Fibroblast of the conjunctiva (primary cell): ENCODE measurements around the gene XKR7.

Experiments used
- DNase-seq: peaks from one replicate; pipeline ENCODE4 v3.0.0-alpha.2; 2010; ENCODE audit warnings: low read depth

XKR7 gene

GRCh38 chr20:31943052-31943471, 24.9 kb upstream of the XKR7 start:
- no peak for DNase-seq

DNA sequence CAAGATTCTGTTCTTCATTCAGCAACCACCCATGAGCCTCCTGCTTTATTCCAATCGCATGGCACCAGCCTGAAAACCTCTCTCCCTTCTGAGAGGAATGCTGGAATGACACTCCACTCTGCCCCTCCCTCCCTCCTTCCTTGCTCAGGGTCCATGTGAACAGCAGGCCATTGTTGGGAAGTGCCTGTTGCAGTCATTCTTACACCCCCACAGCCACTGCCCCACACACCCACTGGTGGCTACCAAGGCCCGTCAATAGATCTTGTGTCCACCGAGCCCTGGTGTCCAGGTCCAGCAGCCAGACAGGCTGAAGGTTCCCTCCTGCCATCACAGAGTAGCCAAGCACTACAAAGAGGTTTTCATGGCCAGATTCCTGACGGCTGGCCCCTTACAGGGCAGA, 22.6 kb upstream of the XKR7 start:
- no peak for DNase-seq

GRCh38 chr20:31945785-31946184, 22.2 kb upstream of the XKR7 start:
- DNase-seq, result no peak

DNA sequence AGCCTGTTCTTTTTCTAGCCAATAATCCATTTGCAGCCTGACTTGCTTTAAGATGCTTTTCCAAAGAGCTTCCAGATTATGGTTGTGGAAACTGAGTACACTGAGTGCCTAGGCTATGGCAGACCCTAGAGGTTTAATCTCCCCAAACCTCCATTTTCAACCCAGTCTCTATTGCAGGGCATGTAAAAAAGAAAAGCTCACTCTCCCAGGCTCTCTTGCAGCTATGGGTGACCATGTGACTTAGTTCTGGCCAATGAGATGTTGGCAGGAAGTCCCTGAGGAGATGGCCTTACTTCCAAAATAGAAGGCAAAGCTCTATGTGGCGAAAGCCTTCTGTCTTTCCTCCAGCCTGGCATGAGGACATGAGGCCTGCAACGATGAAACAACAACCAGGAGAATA, 19.9 kb upstream of the XKR7 start:
- no peak for DNase-seq

GRCh38 chr20:31949877-31950646, 17.9 kb upstream of the XKR7 start:
- no peak for DNase-seq

GRCh38 chr20:31951203-31951529, 16.8 kb upstream of the XKR7 start:
- DNase-seq, result no peak

DNA sequence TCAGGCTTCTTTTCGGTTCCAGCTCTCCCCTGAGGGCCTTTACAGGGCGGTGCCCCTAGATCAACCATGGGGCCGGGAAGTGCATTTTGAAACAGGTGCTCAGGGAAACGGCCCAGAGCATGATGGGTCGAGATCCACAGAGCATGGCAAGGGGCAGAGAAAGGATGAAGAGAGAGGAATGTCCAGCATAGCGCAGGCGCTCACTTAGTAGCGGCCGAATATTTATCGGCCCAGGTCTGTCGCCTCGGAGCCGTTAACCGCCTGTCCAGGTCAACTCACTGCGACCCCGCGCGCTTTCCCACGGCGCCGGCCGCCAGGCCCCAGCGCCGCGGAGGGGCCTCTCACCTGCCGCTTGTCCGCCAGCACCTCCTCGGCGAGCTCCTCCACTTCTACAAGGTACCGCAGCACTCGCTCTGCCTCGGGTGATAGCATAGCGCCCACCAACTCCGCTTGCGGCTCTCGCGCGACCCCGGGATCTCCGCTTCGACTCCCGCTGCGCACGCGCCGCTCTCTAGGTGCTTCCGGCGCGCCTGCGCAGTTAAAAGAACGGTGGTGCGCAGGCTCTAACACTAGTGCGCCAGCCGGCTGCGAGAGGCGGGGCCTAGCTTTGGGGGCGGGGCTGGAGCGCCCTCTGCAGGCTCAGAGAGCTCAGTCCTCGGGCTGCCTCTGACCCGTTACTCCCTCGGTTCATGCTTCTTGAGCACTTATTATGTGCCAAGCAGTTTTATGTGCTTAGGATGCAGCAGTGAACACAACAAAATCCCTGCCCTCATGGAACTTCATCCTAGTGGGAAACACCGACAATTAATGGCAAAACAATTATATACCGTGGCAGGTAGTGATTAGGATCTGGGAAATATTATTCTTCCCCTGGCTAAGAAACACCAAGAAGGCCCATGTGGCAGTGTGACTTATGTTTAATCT, 16.2 kb upstream of the XKR7 start, which contains the start of gene PDRG1:
Gene PDRG1, minus strand, starts transcription at position 517 of the 924 bp plus-strand sequence. Its CDS starts 85 bp downstream, at position 432.
- peak; percentile 94 for DNase-seq

GRCh38 chr20:31953556-31954148, 14.3 kb upstream of the XKR7 start:
- DNase-seq, result no peak

DNA sequence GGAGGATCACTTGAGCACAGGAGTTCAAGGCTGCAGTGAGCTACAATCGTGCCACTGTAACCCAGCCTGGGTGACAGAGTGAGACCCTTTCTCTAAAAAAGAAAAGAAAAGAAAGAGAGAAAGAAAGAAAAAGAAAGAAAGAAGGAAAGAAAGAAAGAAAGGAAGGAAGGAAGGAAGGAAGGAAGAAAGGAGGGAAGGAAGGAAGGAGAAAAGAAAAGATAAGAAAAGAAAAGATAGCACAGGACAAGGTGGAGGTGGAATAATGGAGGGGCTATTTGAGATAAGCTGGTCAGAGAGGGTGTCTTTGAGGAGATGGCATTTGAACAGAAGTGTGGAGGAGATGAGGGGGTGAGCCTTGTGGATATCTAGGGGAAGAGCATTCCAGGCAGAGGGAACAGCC, 13.5 kb upstream of the XKR7 start:
- DNase-seq, result no peak

GRCh38 chr20:31956556-31957526, 11.1 kb upstream of the XKR7 start:
- DNase-seq, result no peak

- no peak for DNase-seq
Observed at GRCh38 chr20:31962761-31963160, 5.2 kb upstream of the XKR7 start.

- DNase-seq, result no peak
Observed at GRCh38 chr20:31963889-31964288, 4.1 kb upstream of the XKR7 start.

DNA sequence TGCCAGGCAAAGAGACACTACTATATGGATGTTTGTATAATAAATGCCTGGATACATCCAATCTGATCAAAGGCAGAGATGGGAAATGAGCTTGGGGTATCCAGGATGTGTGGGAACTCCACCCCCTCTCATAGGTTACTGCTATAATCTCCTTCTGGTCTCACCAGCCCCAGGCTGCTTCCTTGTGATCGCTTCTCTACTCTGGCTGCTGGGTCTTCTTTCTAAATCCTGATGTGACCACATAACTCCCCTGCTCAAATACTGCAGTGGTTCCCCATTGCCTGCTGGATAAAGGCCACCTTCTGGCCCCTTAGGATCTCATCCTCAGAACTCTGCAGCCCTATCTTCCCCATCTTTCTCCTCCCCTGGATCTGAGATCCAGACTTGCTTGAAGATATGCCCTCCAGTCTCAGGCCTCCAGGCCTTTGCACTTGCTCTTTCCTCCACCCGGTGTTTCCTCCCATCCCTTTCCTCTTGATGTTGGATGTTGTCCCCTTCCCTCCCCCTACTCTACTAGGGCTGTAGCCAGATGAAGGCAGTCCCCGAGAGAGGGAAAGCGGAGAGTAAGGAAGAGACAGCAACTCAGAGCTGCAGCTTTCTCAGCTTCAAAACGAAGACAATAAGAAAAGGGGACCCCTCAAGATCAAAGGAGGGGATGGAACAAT, 828 bp upstream of the XKR7 start:
- no peak for DNase-seq

DNA sequence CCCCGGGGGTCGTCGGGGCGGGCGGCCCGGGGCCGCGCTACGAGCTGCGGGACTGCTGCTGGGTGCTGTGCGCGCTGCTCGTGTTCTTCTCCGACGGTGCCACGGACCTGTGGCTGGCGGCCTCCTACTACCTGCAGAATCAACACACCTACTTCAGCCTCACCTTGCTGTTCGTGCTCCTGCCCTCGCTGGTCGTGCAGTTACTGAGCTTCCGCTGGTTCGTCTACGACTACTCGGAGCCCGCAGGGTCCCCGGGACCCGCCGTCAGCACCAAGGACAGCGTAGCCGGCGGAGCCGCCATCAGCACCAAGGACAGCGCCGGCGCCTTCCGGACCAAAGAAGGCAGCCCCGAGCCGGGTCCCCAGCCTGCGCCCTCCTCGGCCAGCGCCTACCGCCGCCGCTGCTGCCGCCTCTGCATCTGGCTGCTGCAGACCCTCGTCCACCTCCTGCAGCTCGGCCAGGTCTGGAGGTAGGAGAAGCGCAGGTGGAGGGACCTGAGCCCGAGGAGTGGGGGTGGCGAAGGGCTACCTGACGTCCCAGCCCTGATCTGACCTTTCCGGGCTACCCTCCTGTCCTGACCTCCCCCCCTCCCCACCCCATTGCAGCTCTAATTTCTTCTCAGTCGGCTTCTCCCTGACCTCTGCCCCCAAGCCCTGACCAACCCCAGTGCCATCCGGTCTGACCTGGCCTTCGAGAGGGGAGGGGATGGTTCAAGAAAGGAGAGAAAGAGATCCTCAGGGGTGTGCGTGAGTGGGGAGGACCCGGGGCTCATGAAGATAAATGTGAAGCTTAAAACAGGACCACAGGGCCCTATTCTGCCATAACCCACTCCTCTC, 558 bp downstream of the XKR7 start:
- DNase-seq, result peak; percentile 13

DNA sequence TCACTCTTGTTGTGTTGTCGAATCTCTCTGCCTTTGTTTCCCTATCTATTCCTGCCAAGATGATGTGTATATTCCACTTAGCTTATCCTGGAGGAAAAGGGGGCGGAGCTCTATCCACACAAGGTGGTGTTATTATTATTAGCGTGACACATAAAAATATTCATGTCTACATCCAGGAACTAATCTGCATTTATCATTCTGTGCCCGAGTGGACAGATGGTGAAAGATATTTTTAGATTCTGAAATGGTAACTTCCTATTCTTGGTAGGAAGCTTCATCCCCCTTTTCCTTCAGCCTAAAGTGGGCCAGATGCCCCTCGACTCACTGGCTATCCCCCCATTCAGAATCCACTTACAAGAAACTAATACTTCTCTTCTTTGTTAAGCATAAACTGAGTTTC, 2.0 kb downstream of the XKR7 start:
- no peak for DNase-seq

- DNase-seq, result no peak
Observed at GRCh38 chr20:31972471-31973021, 4.6 kb downstream of the XKR7 start.

GRCh38 chr20:31974296-31974695, 6.3 kb downstream of the XKR7 start:
- no peak for DNase-seq

DNA sequence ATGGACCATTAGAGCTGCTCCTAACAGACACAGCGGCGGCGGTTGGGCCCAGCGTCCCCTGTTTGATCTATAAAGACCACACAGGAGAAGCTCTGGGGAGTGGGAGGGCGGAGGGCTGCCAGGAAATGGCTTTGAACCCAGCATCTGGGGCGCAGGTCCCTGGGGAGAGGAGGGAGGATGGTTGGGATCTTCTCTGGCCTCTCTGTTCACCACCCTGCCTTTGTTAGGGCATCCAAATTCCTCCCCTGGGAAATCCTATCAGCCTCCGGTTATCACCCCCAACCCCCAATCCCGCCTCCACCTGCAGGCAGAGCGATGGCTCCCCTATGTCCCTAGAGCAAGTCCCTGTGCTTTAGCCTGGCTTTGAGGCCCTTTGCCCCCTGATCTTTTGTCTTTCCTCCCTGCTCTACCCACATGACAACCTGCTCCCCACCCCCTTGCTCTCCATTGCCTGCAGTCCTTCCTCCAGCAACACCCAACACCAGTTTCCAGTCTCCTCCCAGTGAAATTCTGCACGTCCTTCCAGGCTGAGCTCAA, 7.1 kb downstream of the XKR7 start:
- DNase-seq, result no peak

DNA sequence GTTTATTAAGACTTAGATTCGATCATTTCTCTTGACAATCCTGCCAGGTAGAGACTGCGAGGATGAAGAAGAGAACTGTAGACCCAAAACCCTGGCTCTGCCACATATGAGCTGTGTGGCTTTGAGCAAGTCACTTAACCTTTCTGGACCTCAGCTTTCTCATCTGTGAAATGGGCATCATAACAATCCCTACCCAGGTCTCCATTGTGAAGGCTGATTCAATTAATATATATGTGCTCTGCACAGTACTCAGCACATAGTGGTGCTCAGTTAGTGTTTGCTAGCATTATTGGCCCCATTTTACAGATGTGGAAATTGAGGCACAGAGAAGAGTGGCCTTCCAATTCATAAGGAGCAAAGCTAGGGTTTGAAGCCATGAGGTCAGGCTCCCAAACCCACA, 7.9 kb downstream of the XKR7 start:
- no peak for DNase-seq

DNA sequence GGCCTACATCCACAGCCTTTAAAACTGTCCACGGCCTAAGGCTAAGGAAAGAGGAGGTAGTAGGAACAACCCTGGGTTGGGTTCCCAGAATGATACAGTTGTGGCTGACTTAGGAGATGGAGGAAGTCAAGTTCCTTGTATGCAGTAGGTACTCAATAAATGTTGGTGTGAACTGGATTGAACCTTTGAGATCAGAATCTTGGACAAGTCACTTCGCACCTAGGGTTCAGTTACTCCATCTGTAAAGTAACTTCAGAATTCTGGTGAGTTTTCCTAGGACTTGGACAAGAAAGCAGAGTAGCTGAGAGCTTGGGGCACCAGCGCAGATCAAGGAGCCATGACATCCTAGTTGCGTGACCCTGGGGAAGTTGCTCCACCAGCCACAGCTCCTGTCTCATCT, 9.1 kb downstream of the XKR7 start:
- DNase-seq, result no peak
